ENCODE measurements around the gene DAAM1.
A peak's percentile ranks its signal among the peaks of the same experiment; 100 is the strongest.

The DAAM1 gene

DNA sequence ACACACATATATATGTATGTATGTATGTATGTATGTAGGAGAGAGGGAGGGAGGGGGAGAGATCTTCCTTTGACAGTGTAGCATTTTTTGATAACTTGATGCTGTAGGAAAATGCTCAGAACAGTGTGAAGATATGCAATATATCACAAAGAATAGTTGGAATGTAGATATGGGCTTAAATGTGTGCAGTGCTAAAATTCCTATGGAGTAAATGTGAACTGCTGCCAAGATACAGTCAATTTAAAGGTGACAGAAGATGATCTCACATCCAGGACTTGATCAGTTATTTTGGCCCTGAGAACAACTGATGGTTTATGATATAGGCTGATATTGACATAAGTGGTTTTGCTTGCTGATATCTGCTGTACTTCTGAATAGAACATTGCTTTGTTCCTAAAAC lies 84.2 kb downstream of the DAAM1 start:
- no peak overlapping the region for H3K4me3 ChIP-seq (ENCODE audit: low read length)
- DNase-seq (ENCODE audit: low read depth, low spot score) = no peak

DNA sequence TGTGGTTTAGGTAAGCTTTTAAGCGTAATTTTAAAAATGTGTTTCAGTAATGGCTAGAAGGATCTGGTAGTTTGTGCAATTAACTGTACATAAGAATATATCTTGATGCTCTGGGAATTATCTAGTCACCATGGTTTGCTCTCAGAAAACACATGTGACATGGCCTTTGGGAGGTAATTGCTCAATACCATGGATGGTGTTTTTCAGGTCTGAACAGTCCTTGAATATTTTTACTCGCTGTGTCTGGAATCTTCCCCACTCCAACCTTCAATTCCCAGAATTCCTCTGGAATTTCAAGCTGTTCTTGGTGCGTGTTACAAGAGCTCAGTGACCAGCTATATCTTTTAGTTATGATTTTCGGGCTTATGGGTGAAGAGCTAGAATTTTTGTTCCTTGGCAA lies 85.3 kb downstream of the DAAM1 start:
- DNase-seq (ENCODE audit: low read depth, low spot score) = no peak
- no peak overlapping the region for H3K4me3 ChIP-seq (ENCODE audit: low read length)

DNA sequence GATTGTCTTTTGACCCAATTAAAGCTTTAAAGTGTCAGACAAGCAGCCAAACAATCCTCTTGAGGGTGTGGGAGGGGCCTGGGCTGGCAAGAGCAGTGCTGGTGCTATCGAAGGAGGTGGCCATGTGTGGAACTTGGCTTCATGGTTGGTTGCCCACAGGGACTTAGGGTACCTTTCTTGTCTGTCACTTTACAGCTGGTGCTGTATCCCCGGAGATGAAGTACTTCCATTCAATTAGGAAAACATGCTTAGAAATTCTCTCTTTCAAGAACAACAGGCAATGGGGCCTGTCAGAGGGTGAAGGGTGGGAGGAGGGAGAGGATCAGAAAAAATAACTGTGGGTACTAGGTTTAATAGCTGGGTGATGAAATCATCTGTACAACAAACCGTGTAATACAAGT lies 86.5 kb downstream of the DAAM1 start:
- no peak for DNase-seq (ENCODE audit: low read depth, low spot score)
- no peak overlapping the region for H3K4me3 ChIP-seq (ENCODE audit: low read length)

DNA sequence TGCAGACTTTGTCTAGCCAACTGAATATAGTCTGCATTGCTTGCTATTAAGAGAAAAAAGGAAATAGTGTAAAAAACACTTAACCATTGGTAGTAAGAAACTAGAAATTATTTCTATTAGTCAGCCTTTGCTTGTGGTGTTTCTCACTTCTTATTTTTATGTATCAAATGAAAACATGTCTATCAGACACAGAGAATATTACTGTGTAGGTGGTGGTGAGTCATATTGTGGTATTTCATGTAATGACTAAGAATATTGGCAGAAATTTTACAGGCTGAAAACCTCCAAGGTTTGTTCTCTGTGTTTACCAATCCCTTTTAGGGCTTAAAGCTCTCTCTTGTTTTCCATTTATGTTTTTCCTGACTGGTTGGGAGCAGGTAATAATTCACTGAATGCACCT lies 87.2 kb downstream of the DAAM1 start:
- no peak for DNase-seq (ENCODE audit: low read depth, low spot score)
- H3K4me3 ChIP-seq (ENCODE audit: low read length) = no peak overlapping the region

DNA sequence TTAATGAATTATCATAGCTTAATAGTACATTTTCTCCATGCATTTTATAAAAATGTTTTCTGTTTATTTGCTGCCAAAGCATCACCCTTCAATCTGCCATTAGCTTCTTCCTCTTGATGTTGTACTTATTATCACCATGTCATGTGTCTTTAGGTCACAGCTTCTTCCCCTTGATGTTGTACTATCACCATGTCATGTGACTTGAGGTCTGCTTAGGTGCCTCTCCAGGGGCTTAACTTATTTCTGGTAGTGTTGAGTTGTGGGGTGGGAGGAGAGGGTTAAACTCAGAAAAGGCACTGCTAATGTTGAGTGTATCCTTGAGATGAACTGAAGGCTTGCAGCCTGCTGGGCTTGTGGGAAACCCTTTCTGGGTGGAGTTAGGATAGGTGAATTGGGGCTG lies 87.8 kb downstream of the DAAM1 start:
- no peak for DNase-seq (ENCODE audit: low read depth, low spot score)
- H3K4me3 ChIP-seq (ENCODE audit: low read length) = no peak overlapping the region

DNA sequence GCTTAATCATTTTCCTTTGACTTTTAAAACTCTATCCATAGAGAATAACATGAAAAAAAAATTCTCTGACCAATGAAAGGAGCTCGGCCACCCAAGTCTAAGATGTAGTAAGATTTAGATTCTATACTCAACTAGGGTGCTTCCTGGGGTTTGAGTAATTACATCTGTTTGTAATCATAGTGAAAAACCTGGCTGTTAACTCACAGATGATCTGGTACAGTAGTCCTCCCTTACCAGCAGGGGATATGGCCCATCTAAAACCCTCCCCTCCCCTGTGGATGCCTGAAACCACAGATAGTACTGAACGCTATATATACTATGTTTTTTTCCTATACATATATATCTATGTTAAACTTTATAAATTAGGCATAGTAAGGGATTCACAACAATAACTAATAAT lies 89.2 kb downstream of the DAAM1 start:
- H3K4me3 ChIP-seq (ENCODE audit: low read length) = no peak overlapping the region
- DNase-seq (ENCODE audit: low read depth, low spot score) = no peak

DNA sequence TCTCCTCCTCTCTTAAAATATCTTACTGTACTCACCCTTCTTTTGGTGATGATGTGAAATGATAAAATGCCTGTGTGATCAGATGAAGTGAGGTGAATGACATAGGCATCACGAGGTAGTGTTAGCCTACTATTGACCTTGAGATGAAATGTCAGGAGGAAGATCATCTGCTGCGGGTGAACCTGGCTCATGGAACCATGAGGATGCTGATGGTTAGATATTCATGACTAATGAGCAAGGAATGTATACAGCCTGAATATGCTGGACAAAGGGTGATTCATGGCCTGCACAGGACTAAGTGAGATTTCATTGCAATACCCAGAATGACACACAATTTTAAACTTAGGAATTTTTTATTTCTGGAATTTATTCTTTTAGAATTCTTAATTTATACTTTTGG lies 89.6 kb downstream of the DAAM1 start:
- DNase-seq (ENCODE audit: low read depth, low spot score) = no peak
- no peak overlapping the region for H3K4me3 ChIP-seq (ENCODE audit: low read length)

DNA sequence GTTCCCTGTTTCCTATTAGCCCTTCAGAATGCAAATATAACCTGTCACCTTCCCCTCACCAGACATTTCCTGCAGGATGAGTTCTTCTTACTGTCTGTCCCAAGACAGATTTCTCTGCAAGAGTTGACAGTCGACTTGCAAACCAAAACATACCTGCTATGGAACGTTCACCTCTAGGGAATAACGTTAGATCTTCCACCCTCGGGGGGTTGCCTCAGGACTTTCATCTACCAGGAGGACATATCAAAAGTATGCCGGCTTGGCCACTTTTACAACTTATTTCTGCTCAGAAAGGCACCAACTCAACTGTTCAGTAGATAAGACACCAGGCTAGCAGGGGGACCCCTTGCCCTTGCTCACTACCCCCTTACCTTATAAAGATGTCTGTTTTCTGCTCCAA lies 92.5 kb downstream of the DAAM1 start:
- no peak for DNase-seq (ENCODE audit: low read depth, low spot score)
- H3K4me3 ChIP-seq (ENCODE audit: low read length) = no peak overlapping the region

DNA sequence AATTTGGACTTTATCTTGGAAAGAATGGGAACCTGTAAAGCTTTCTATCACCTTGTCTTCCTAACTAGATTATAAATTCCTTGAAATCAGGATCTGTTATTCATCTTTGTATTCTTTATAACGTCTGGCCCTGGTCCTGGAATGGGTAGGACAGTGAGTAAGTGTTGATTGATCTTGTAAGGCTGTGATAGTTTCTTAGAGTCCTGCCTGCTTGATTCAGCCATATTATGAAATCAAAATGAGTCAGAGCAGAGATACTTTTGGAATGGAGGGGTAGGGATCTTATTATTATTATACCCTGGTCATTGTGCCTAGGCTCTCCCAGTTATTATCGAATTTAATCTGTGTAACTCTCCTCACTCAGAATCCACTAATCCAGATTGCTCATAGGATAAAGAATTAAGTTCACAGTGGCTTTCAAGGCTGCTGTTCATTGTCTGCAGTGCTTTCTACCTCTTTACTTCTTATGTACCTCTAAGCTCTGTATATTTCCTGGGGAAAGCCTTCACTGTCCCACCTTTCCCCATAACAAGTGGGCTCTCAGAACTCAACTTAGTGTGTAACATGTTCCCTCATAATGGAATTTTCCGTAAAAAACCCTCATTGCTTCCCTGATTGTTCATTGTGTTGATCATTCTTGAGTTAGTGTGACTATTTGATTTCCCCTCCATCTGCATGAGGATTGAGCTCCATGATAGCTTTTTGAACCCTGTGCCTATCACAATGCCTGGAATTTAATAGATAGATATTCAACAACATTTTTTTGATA lies 93.3 kb downstream of the DAAM1 start:
- H3K4me3 ChIP-seq (ENCODE audit: low read length) = no peak overlapping the region
- DNase-seq (ENCODE audit: low read depth, low spot score) = no peak

DNA sequence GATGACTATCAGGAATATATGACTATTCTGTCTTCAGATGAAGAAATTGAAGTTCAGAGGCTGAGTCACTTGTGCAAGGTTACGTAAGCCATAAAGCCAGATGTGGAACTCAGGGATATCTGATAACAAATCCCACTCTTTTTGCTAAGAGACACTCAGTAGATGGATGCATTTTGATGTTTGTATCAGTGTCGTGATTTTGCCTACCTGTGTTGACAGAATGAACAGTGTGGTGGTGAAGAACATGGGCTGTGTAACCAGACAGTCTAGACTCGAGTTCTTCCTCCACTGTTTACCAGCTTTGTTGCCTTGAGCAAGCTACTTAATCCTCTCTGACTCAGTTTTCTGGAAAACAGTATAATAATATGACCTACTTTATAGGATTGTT lies 93.9 kb downstream of the DAAM1 start:
- no peak for DNase-seq (ENCODE audit: low read depth, low spot score)
- no peak overlapping the region for H3K4me3 ChIP-seq (ENCODE audit: low read length)

DNA sequence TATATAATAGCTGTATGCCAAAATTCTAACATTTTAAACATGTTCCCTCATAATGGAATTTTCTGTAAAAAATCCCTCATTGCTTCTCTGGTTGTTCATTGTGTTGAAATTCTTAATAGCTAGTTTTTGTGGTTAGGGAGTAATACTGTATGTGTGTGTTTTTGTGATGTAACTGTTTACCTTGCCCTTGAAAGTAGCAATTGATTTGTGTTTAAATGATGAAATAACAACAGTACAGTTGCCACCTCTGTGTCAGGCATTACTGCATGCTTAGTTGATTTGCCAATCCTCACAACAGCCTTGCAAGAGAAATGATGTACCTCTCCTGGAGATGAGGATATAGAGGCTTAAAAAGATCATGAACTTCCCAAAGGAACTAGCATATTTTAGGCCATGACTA lies 94.9 kb downstream of the DAAM1 start:
- no peak overlapping the region for H3K4me3 ChIP-seq (ENCODE audit: low read length)
- no peak for DNase-seq (ENCODE audit: low read depth, low spot score)

DNA sequence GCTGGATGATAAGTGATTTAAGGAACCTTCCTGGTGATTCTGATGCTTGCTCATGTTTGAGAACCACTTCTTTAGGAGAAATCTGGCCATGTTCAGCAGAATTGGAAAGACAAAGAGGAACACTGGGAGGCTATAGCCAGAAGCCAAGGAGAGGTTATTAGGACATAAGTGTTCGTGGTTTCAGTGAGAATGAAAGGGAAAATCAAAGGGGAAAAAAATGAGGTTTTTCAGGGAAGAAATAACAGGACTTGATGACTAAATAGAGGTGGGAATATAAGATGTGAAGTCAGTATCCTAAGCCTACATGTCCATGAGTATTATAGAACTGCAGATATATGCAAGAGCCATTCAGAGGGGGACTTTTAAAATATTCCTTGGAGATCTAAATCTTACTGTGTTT lies 95.6 kb downstream of the DAAM1 start:
- no peak for DNase-seq (ENCODE audit: low read depth, low spot score)
- no peak overlapping the region for H3K4me3 ChIP-seq (ENCODE audit: low read length)

DNA sequence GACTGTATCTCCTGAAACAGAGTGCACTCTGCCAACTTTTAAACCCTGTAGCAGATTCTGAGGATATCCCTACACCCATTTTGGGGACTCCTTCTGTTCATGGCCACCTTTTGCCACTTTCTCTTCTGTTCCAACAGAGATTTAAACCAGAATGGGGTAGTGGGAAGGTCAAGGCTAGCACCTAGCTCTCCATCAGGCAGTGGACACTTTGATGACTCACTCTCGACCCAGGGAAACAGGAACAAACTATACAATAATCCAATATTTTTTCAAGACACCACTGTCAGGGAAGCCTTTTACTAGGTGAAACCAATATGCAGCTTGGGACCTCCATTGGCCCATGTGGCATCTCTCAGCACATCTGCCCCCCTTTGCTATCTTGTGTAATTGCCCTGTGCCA lies 103.6 kb downstream of the DAAM1 start:
- no peak overlapping the region for H3K4me3 ChIP-seq (ENCODE audit: low read length)
- no peak for DNase-seq (ENCODE audit: low read depth, low spot score)

DNA sequence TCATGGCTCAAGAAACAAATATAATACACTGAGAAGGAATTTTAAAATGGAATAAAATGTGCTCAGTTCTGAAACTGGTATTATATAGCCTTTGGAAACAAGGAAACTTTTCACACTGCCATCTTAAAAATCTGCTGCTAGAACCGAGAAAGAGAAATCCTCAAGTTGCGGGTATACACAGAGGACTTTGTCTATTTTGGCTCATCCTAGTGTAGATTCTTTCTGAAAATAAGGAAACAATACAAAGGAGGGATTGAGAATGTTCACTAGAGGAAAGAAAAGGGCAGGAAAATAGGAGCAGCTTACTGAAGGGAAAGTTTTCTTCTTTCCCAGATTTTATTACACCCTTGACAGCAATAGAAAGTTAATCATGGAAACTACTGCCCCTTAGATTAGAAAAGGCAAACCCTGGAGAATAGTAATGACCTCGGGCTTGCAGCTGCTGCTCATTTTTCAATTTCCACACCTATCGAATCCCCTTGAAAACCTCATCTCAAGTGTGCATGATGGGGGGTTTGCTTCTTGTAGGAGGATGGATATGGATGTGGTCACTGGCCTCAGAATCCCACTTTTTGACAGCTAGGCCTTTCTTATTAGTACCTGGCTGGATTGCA lies 104.6 kb downstream of the DAAM1 start:
- no peak overlapping the region for H3K4me3 ChIP-seq (ENCODE audit: low read length)
- no peak for DNase-seq (ENCODE audit: low read depth, low spot score)

DNA sequence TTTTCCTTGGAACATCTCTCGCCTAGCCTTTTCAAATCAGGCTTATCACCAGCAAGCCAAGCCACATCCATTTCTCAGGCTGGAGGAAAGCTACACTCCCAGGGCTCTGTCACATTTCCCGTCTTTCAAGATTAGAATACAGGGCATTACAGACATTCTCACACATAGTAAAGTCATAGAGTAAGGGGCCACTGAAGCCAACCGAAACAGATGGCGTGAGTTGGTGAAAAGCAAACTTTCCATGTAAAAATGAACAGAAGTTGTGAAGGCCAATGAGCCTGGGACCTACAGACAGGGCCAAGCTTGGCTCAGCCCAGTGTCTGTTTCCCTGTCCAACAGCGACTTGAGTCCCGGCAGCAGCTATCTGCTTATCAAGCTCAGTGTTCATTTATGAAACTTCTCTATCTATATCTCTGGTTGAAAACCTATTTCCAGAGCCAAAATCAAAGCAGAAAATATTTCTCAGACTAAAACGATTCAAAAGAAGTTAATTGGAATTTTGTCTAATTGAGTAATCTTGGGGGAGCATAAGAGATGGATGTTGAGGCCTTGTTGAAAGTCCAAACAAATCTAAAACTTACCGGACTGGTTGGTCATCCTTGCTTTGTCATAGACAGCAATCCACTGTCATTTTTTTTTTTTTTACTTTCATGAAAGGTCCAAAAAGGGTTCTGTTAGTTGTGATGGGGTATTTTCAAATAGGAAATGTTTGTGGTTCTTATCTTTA lies 105.6 kb downstream of the DAAM1 start:
- no peak for DNase-seq (ENCODE audit: low read depth, low spot score)
- H3K4me3 ChIP-seq (ENCODE audit: low read length) = no peak overlapping the region

DNA sequence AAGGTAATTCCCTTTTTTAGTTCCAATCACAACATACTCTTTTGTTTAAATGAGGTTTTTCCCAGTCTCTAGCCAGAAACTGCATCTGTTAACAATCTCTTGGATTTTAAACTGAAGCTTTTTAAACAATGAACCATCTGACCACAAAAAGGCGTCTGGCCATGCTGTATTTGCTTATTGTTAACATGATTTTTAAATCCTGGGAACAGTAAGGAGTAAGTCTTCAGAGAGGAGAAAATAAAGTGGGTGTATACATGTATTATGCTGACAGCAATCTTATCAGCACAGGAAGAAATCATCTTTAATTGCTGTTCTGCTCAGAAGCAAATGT lies 106.2 kb downstream of the DAAM1 start:
- no peak for DNase-seq (ENCODE audit: low read depth, low spot score)
- H3K4me3 ChIP-seq (ENCODE audit: low read length) = no peak overlapping the region

DNA sequence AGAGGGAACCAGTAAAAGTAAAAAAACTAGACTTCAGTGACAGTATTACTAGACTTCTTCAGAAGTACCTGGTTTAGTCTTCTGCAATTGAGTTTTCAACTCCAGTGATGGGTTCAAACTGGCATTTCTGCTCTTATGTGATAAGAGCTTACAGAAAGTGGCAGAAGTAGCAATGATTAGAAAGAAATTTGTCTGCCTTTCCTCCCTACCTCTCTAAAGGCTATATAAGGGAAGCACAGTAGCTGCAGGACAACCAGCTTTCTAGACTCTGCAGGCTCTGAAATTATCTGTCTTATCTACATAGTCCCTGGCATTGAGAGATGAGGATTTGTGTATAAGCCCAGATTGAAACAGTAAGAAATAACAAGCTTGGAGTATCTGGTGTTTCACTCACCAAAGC lies 107.5 kb downstream of the DAAM1 start:
- DNase-seq (ENCODE audit: low read depth, low spot score) = no peak
- no peak overlapping the region for H3K4me3 ChIP-seq (ENCODE audit: low read length)

DNA sequence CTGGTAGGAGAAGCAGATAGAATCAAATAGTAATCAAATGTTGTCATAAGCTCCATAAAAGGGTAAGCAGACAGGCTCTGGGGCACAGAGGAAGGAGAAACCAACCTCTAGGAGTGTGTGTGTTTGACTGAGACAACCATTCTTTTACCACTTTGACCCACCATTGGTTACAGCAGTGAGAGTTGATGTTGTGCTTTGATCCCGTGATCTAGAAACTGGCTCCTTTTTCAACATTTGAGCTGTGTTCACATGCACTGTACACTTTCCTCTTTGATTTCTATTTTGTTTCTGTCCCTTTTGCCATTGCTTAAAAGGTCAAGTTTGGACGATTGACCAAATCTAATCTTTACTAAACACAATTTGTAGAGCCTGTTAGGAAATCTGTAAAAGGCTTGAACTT lies 108.0 kb downstream of the DAAM1 start:
- peak; percentile 60 for DNase-seq (ENCODE audit: low read depth, low spot score)
- no peak overlapping the region for H3K4me3 ChIP-seq (ENCODE audit: low read length)

DNA sequence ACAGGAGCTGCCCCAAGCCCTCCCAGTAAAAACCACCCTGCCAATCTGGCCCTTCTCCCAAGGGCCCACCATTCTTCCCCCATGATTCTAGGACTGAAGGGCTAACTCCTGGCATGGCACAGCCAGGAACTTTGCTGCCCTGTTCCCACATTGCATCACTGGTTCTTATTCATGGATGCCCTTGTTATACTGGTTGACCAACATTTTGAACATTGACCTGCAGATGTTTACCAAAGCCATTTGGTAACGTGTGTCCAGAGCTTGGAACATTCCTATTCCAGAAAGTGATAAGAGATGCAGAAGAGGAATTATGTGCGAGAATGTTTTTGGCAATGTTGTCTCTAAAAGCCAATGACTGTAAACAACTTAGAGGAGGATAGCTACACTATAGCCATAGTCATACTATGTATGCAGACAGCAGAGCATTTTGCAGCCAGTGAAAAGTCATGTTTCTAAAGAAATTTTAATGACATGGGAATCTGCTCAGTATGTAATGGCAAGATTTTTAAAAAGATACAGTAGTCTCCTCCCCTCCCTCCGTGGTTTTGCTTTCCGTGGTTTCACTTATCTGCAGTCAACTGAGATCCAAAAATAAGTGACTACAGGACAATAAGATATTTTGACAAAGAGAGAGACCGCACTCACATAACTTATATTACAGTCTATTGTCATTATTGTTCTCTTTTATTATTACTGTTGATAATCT lies 108.8 kb downstream of the DAAM1 start:
- H3K4me3 ChIP-seq (ENCODE audit: low read length) = no peak overlapping the region
- DNase-seq (ENCODE audit: low read depth, low spot score) = peak; percentile 45

DNA sequence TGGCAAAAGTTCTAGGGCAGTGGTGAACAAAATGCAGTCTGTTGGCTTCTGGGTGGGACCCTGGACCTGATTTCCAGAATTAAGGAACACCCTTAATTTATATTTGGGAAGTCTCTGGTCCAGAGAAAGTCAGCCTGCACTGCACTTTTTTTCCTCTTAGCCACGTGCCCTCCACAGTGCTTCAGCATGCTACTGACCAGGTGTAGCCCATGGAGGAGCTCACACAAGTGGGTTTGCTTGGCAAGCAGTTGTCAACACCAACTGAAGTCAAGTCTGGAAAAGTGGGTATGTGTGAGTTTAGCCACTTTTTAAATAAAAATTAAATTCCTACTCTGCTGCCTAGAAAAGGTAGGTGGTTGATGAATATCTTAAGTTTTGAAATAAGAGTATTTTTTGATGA lies 111.3 kb downstream of the DAAM1 start:
- no peak overlapping the region for H3K4me3 ChIP-seq (ENCODE audit: low read length)
- DNase-seq (ENCODE audit: low read depth, low spot score) = no peak
